HTERT RPE-1 (cell line): ENCODE results near the gene AFAP1L2.

Experiments
- in situ Hi-C: fragments of 300-500 bp; cut with MboI; formaldehyde crosslinking; loops from 4 replicates; pipeline ENCODE4 v1.14.3; 2020; ENCODE audit warnings: low sequenced_read_pairs

Gene AFAP1L2

GRCh38 chr10:114246679-114247305 lies 157.5 kb downstream of the AFAP1L2 start:
- in situ Hi-C loops, result no loop called here

GRCh38 chr10:114245121-114245791 lies 159.0 kb downstream of the AFAP1L2 start:
- in situ Hi-C loops, result no loop called here
